ENCODE measurements around the gene GJC1.

- TF ChIP-seq YY1 (IDR thresholded peaks at IDR 0.05; ENCODE audit: insufficient read depth, insufficient read length), result no peak
- no peak for TF ChIP-seq SUZ12 (IDR thresholded peaks at IDR 0.05; ENCODE audit: extremely low read depth, insufficient read depth, insufficient read length)
- no peak for TF ChIP-seq ZNF274 (IDR thresholded peaks at IDR 0.05; ENCODE audit: low read depth, low read length)
These were observed 33.2 kb upstream of the GJC1 start for GRCh38 chr17:44863061-44863918.
